Stimulated activated naive CD8-positive, alpha-beta T cell treated with anti-CD3 and anti-CD28 coated beads, Interleukin-15, amount 100 ng/mL, for 72 hours (primary cell): ENCODE results near the gene SRP68.

Source experiments
- ATAC-seq: fragments of 150-1000 bp; cut with Tn5 transposase; 2 replicates; pipeline ENCODE4 v1.10.0; 2021; ENCODE audit warnings: mild to moderate bottlenecking, moderate library complexity
- DNase-seq, 2 donors: peaks; one replicate each; pipeline ENCODE4 v3.0.0; 2021 to 2022
- H3K27ac Mint-ChIP-seq, 2 donors: one replicate each; pipeline ENCODE4 v1.8.0; 2022; ENCODE audit warnings: mild to moderate bottlenecking in 2 of 2, mixed read lengths in 2 of 2, moderate library complexity in 2 of 2
- H3K27me3 Mint-ChIP-seq: one replicate; pipeline ENCODE4 v1.8.0; 2022; ENCODE audit warnings: mixed read lengths
- H3K4me1 Mint-ChIP-seq: one replicate; pipeline ENCODE4 v1.8.0; 2022; ENCODE audit warnings: mild to moderate bottlenecking, mixed read lengths
- H3K4me3 Mint-ChIP-seq, 2 donors: one replicate each; pipeline ENCODE4 v1.8.0; 2022; ENCODE audit warnings: mild to moderate bottlenecking in 2 of 2, mixed read lengths in 2 of 2, moderate library complexity in 1 of 2
- H3K9me3 Mint-ChIP-seq, 2 donors: one replicate each; pipeline ENCODE4 v1.8.0; 2022; ENCODE audit warnings: mixed read lengths in 2 of 2

Gene SRP68

GRCh38 chr17:75994802-75995370 is 77.4 kb downstream of the SRP68 start:
- H3K27ac Mint-ChIP-seq, result no peak overlapping the region
- no peaks in the 10 kb centered on the region for H3K9me3 Mint-ChIP-seq
- DNase-seq, result no peak
- no peak for ATAC-seq
- no peak overlapping the region for H3K4me3 Mint-ChIP-seq
- H3K27me3 Mint-ChIP-seq, result no peaks in the 10 kb centered on the region
- peaks cover 23% of the 10 kb centered on the region for H3K4me1 Mint-ChIP-seq

- H3K4me1 Mint-ChIP-seq, result peaks cover 3% of the 10 kb centered on the region
- ATAC-seq, result no peak
- H3K27ac Mint-ChIP-seq, result no peak overlapping the region
- H3K27me3 Mint-ChIP-seq, result no peaks in the 10 kb centered on the region
- H3K4me3 Mint-ChIP-seq, result no peak overlapping the region
- no peak for DNase-seq
- H3K9me3 Mint-ChIP-seq, result no peaks in the 10 kb centered on the region
These were observed 80.9 kb downstream of the SRP68 start for GRCh38 chr17:75991396-75991795.
